NCI-H146 treated with DMSO at 0.1 percent for 48 hours (cell line): ENCODE data around the gene OR4E1.
"Not testable (repeated sequence)": the region's sequence is repeated elsewhere in the genome, so short reads cannot be mapped to it uniquely, and the experiment has no call there.

Experiments
- DNase-seq: peaks from one replicate; lab custom pipeline; 2025; ENCODE audit not compliant: unreplicated experiment; lab: John Stamatoyannopoulos, UW

OR4E1 gene

GRCh38 chr14:21653331-21653885 is 20.2 kb downstream of the OR4E1 start, which contains the start of gene OR4E2:
Gene OR4E2 (plus strand): TSS chr14:21653835. CDS start chr14:21665083, 11,248 bp downstream.
- DNase-seq = no peak

DNA sequence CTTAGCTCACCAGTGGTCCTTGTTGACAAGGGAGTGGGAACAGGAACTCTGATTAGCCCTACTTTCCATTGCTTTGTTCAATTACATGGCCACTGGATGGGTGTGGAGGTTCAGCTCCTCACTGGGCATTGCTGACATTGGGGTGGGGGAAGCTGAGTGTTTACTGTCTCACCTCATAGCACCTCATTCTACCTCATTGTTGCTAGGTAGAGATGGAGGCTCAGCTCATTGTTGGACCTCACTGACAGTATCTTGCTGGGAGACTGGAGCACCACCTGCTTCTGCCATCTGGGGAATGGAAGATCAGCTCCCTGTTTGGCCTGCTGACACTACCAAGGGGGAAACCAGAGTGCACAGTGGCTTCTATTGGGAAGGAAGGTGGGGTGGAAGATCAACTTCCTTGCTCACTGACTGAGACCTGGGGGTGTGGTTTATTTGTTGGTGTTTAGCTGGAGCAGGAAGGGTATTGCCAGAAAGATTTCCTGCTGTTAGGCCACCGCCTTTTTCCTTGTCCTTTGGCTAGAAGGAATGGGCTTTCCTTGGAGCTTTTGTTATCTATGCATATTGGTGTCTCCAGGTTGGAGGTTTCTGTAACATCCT is 21.3 kb downstream of the OR4E1 start:
- no peak for DNase-seq

DNA sequence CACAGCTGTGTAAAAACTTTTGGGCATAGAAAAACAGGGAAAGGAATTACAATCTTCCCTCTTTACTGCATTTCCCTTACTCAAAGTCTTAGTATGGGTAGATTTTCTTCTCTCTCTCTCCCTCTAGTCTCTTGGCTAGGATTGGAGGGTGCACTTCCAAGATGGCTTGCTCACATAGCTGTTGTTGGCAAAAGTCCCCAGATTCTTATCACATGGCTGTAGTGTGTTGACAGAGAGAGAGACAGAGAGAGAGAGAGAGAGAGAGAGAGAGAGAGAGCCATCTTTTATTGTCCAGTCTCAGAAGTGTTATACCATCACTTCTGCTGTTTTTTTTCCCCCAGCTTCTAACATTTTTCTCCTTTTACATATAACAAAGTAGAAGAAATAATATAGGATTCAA is 26.2 kb downstream of the OR4E1 start:
- no peak for DNase-seq

DNA sequence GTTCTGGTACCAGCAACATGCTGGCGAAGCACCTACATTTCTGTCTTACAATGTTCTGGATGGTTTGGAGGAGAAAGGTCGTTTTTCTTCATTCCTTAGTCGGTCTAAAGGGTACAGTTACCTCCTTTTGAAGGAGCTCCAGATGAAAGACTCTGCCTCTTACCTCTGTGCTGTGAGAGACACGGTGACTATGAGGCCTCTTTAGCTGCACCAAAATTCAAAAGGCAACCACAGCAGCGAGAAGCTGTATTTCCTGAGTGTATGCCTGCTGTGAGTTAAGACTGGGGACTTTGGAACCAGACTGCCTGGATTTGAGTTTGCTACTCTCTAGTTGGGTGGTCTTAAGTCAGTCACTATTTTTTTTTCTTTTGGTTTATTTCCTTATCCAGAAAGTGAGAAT is 30.2 kb downstream of the OR4E1 start:
- no peak for DNase-seq

DNA sequence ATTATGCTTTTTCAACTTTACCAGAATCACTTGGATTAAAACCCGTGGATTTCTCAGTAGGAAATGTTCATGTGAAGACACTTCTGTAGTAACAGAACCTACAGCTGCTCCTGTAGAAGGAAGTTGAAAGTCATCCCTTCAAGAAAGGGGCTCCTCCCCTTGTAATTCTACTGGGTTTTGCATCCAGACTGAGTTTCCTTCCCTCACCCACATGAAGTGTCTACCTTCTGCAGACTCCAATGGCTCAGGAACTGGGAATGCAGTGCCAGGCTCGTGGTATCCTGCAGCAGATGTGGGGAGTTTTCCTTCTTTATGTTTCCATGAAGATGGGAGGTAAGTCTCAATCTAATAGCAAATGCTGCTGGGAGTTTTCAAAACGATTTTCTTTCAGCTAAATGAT is 30.9 kb downstream of the OR4E1 start:
- DNase-seq = no peak

DNA sequence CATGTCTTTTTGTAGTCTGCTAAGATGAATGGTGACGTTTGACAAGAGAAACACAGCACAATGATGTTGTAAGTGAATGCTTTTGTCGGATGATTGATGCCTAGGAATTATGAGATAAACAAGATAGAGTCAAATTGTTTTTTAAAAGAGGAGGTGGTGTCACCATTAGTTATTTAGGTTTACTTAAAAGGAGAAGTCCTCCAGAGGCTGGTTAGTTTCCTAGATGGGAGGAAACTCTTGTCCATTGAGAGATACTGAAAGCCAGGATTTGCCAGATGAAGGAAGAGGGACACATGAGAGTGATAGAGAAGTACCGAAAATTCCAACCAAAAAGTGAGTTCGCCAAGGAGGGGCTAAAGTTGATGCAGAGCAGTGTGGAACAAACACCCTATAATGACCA is 38.8 kb downstream of the OR4E1 start, which contains the start of gene OR10G2:
Gene OR10G2, minus strand, starts transcription at position 101 of the 400 bp plus-strand sequence. Its CDS starts 98 bp downstream, at position 3.
- DNase-seq = no peak

DNA sequence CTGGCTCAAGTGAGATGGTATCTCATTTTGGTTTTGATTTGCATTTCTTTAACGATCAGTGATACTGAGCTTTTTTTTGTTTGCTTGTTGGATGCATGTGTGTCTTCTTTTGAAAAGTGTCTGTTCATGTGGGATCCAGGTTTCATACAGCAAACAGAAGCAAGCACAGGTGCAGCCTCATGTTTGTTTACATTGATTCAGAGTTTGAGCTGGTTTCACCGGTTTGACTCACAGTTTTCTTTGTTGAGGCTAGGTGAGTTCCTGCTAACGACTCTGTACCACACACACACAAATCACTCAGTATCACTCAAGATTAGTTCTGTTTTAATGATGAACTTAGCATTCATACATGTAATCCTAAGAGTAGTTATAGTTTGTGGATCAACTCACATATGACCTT is 42.5 kb downstream of the OR4E1 start:
- no peak for DNase-seq

- not testable (repeated sequence) for DNase-seq
These were observed 43.1 kb downstream of the OR4E1 start for GRCh38 chr14:21630503-21630902.

GRCh38 chr14:21626491-21627230 is 47.0 kb downstream of the OR4E1 start:
- no peak for DNase-seq
